ENCODE results near the gene CCL28.
"Not testable (repeated sequence)": the region's sequence is repeated elsewhere in the genome, so short reads cannot be mapped to it uniquely, and the experiment has no call there.

The CCL28 gene, protein sequence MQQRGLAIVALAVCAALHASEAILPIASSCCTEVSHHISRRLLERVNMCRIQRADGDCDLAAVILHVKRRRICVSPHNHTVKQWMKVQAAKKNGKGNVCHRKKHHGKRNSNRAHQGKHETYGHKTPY

GRCh38 chr5:43412156-43412555, at the start of gene CCL28:
Gene CCL28 (minus strand): TSS chr5:43412391. CDS start chr5:43412316, 75 bp downstream.
- DNase-seq: no peak
- no peaks in the 10 kb centered on the region for H3K27me3 Mint-ChIP-seq (ENCODE audit: low read depth, poor library complexity)
- no peaks in the 10 kb centered on the region for H3K36me3 Mint-ChIP-seq (ENCODE audit: low read depth)
- H3K4me1 Mint-ChIP-seq: peaks cover 6% of the 10 kb centered on the region
- H3K4me3 Mint-ChIP-seq: no peak within 1 kb of the TSS
- TF ChIP-seq, protein P1, sequence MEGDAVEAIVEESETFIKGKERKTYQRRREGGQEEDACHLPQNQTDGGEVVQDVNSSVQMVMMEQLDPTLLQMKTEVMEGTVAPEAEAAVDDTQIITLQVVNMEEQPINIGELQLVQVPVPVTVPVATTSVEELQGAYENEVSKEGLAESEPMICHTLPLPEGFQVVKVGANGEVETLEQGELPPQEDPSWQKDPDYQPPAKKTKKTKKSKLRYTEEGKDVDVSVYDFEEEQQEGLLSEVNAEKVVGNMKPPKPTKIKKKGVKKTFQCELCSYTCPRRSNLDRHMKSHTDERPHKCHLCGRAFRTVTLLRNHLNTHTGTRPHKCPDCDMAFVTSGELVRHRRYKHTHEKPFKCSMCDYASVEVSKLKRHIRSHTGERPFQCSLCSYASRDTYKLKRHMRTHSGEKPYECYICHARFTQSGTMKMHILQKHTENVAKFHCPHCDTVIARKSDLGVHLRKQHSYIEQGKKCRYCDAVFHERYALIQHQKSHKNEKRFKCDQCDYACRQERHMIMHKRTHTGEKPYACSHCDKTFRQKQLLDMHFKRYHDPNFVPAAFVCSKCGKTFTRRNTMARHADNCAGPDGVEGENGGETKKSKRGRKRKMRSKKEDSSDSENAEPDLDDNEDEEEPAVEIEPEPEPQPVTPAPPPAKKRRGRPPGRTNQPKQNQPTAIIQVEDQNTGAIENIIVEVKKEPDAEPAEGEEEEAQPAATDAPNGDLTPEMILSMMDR (IDR thresholded peaks at IDR 0.05): no peak
- peaks cover under 1% of the 10 kb centered on the region for H3K9me3 Mint-ChIP-seq
- H3K27ac Mint-ChIP-seq: no peak within 1 kb of the TSS

DNA sequence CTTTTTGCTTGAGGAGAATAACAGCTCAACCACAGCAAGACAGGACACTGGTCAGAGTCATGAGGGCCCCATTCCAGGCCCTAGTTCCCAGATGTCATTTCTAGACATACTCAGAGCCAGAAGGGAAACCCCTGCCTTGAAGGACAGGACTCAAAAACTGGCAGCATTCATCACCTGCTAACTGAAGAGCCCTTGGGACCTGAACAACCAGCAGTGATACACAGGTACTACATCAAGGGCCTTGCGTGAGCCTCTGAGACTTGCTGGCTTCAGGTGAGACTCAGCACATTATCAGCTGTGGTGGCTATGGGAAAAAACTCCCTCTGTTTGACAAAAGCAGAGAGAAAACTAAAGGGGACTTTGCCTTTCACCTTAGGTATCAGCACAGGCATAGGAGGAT, 48.9 kb upstream of the CCL28 start:
- Mint-ChIP-seq H3K4me3 (no peak overlapping the region), H3K4me1 (no peaks in the 10 kb centered on the region), H3K36me3 (ENCODE audit: low read depth) (peaks cover 79% of the 10 kb centered on the region), H3K27ac (no peak overlapping the region), H3K9me3 (peaks cover 73% of the 10 kb centered on the region), H3K27me3 (ENCODE audit: low read depth, poor library complexity) (no peaks in the 10 kb centered on the region)
- TF ChIP-seq, protein P1 (IDR thresholded peaks at IDR 0.05): no peak
- no peak for DNase-seq

DNA sequence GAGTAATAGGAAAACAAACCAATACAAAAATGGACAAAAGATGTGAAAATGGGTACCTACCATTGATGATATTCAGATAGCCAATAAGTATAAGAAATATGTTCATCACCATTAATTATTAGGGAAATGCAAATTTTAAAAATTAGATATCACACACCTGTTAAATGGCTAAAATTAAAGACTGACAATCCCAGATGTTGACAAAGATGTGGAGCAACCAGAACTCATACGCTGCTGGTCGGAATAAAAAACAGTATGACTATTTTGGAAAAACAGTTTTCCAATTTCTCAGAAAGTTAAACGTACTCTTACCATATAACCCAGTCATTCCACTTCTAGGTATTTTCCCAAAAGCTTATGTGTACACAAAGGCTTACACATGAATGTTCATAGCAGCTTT, 44.4 kb upstream of the CCL28 start:
- Mint-ChIP-seq H3K27ac (no peak overlapping the region), H3K9me3 (peaks cover 42% of the 10 kb centered on the region), H3K27me3 (ENCODE audit: low read depth, poor library complexity) (no peaks in the 10 kb centered on the region), H3K4me1 (no peaks in the 10 kb centered on the region), H3K4me3 (no peak overlapping the region), H3K36me3 (ENCODE audit: low read depth) (peaks cover 66% of the 10 kb centered on the region)
- no peak for DNase-seq
- TF ChIP-seq, protein P1 (IDR thresholded peaks at IDR 0.05): no peak

GRCh38 chr5:43441575-43441974, 29.4 kb upstream of the CCL28 start:
- H3K4me1 Mint-ChIP-seq; DNase-seq; H3K27me3 Mint-ChIP-seq (ENCODE audit: low read depth, poor library complexity); H3K27ac Mint-ChIP-seq; H3K4me3 Mint-ChIP-seq: not testable (repeated sequence)
- Mint-ChIP-seq H3K9me3 (peaks cover 68% of the 10 kb centered on the region), H3K36me3 (ENCODE audit: low read depth) (peaks cover 58% of the 10 kb centered on the region)

GRCh38 chr5:43437062-43437660, 25.0 kb upstream of the CCL28 start:
- DNase-seq: no peak
- H3K36me3 Mint-ChIP-seq (ENCODE audit: low read depth): peaks cover 15% of the 10 kb centered on the region
- H3K27me3 Mint-ChIP-seq (ENCODE audit: low read depth, poor library complexity): peaks cover 3% of the 10 kb centered on the region
- no peak overlapping the region for H3K27ac Mint-ChIP-seq
- H3K4me3 Mint-ChIP-seq: no peak overlapping the region
- TF ChIP-seq, protein P1 (IDR thresholded peaks at IDR 0.05): no peak
- H3K9me3 Mint-ChIP-seq: peaks cover 36% of the 10 kb centered on the region
- no peaks in the 10 kb centered on the region for H3K4me1 Mint-ChIP-seq

DNA sequence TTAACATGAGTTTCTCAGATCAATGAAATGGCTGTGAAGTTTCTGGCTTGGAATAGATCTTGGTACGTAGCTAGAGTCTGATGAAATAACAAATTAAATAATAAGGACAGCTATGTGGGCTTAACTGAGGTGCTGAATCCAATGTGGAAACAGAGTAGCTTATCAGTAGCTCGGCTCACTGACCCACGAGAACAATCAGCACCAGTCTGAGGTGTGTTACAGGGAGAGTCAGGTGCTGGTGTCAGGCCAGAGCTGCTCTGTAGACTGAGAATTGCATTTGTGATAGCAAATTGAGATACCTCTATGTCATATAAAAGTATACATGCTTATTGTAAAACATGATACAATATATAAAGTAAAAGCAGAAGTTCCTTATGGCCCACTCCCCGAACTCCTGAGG, 21.2 kb upstream of the CCL28 start:
- no peaks in the 10 kb centered on the region for H3K4me1 Mint-ChIP-seq
- TF ChIP-seq, protein P1 (IDR thresholded peaks at IDR 0.05): no peak
- peaks cover 6% of the 10 kb centered on the region for H3K9me3 Mint-ChIP-seq
- no peak for DNase-seq
- H3K4me3 Mint-ChIP-seq: no peak overlapping the region
- no peak overlapping the region for H3K27ac Mint-ChIP-seq
- peaks cover 4% of the 10 kb centered on the region for H3K36me3 Mint-ChIP-seq (ENCODE audit: low read depth)
- H3K27me3 Mint-ChIP-seq (ENCODE audit: low read depth, poor library complexity): peaks cover 7% of the 10 kb centered on the region
